Mucosa of rectum (tissue), 2 donors: Measurements from ENCODE around the gene ENDOD1.

Experiments used
- H3K27ac ChIP-seq, 2 donors: one replicate each; pipeline ENCODE4 v1.7.0; 2013; ENCODE audit warnings: inconsistent platforms in 2 of 2, low read depth in 2 of 2, low read length in 2 of 2
- H3K27me3 ChIP-seq, 2 donors: one replicate each; pipeline ENCODE4 v1.7.0; 2013; ENCODE audit warnings: low read length in 2 of 2; ENCODE audit not compliant: control insufficient read depth in 2 of 2, insufficient read depth in 2 of 2
- H3K36me3 ChIP-seq, 2 donors: one replicate each; pipeline ENCODE4 v1.7.0; 2013; ENCODE audit warnings: low read length in 2 of 2; ENCODE audit not compliant: control insufficient read depth in 2 of 2, insufficient read depth in 2 of 2
- H3K4me1 ChIP-seq, 2 donors: one replicate each; pipeline ENCODE4 v1.7.0; 2013; ENCODE audit warnings: low read length in 2 of 2, mild to moderate bottlenecking in 1 of 2; ENCODE audit not compliant: control insufficient read depth in 2 of 2, insufficient read depth in 2 of 2
- H3K4me3 ChIP-seq, 2 donors: one replicate each; pipeline ENCODE4 v1.7.0; 2013; ENCODE audit warnings: low read length in 2 of 2
- H3K9ac ChIP-seq, 2 donors: one replicate each; pipeline ENCODE4 v1.7.0; 2013; ENCODE audit warnings: low read length in 2 of 2, low read depth in 1 of 2, mild to moderate bottlenecking in 1 of 2
- H3K9me3 ChIP-seq, 2 donors: one replicate each; pipeline ENCODE4 v1.7.0; 2013; ENCODE audit warnings: low read length in 2 of 2; ENCODE audit not compliant: control insufficient read depth in 2 of 2
- donor health status: healthy.
- donor health status: Normal muscosa, but diverticular disease.

Gene ENDOD1

GRCh38 chr11:95088946-95089619 is 563 bp upstream of the ENDOD1 start:
- H3K36me3 ChIP-seq, result peaks cover 0 to under 1% of the 10 kb centered on the region in 2 donors
- H3K4me1 ChIP-seq, result peaks cover 29 to 36% of the 10 kb centered on the region in 2 donors
- peak overlapping the region; percentile 78 to 82 for H3K4me3 ChIP-seq
- H3K27me3 ChIP-seq, result no peaks in the 10 kb centered on the region
- no peaks in the 10 kb centered on the region for H3K9me3 ChIP-seq
- peak overlapping the region; percentile 42 to 94 for H3K9ac ChIP-seq
- H3K27ac ChIP-seq, result peak overlapping the region; percentile 94 to 96

- peaks cover 0 to 4% of the 10 kb centered on the region in 2 donors for H3K36me3 ChIP-seq
- peak overlapping the region; percentile 77 to 96 for H3K27ac ChIP-seq
- H3K9me3 ChIP-seq, result no peaks in the 10 kb centered on the region
- peak overlapping the region in 1 of 2 donors; percentile 78 for H3K4me3 ChIP-seq
- no peaks in the 10 kb centered on the region for H3K27me3 ChIP-seq
- peak overlapping the region in 1 of 2 donors; percentile 94 for H3K9ac ChIP-seq
- H3K4me1 ChIP-seq, result peaks cover 29 to 43% of the 10 kb centered on the region in 2 donors
Measured at GRCh38 chr11:95091663-95092180, 2.1 kb downstream of the ENDOD1 start.

GRCh38 chr11:95092549-95093324 is 3.1 kb downstream of the ENDOD1 start:
- peak overlapping the region; percentile 13 to 53 for H3K4me3 ChIP-seq
- peaks cover 0 to 4% of the 10 kb centered on the region in 2 donors for H3K36me3 ChIP-seq
- peak overlapping the region in 1 of 2 donors; percentile 94 for H3K9ac ChIP-seq
- H3K9me3 ChIP-seq, result no peaks in the 10 kb centered on the region
- H3K27ac ChIP-seq, result peak overlapping the region; percentile 77 to 96
- peaks cover 34 to 49% of the 10 kb centered on the region in 2 donors for H3K4me1 ChIP-seq
- no peaks in the 10 kb centered on the region for H3K27me3 ChIP-seq

GRCh38 chr11:95093548-95093947 is 3.9 kb downstream of the ENDOD1 start:
- Histone ChIP-seq H3K9ac (peak overlapping the region in 1 of 2 donors; percentile 39), H3K4me1 (peaks cover 37 to 57% of the 10 kb centered on the region in 2 donors), H3K27me3 (no peaks in the 10 kb centered on the region), H3K4me3 (peak overlapping the region in 1 of 2 donors; percentile 17), H3K9me3 (no peaks in the 10 kb centered on the region), H3K36me3 (peaks cover 0 to 4% of the 10 kb centered on the region in 2 donors), H3K27ac (peak overlapping the region; percentile 77 to 96)

GRCh38 chr11:95095858-95096587 is 6.4 kb downstream of the ENDOD1 start:
- Histone ChIP-seq H3K27ac (no peak overlapping the region), H3K4me1 (peaks cover 39 to 65% of the 10 kb centered on the region in 2 donors), H3K36me3 (peaks cover 0 to 4% of the 10 kb centered on the region in 2 donors), H3K4me3 (no peak overlapping the region), H3K27me3 (no peaks in the 10 kb centered on the region), H3K9me3 (no peaks in the 10 kb centered on the region), H3K9ac (no peak overlapping the region)

- Histone ChIP-seq H3K4me1 (peaks cover 34 to 55% of the 10 kb centered on the region in 2 donors), H3K9ac (no peak overlapping the region), H3K36me3 (peaks cover 0 to 4% of the 10 kb centered on the region in 2 donors), H3K27ac (no peak overlapping the region), H3K4me3 (no peak overlapping the region), H3K9me3 (no peaks in the 10 kb centered on the region), H3K27me3 (no peaks in the 10 kb centered on the region)
Measured at GRCh38 chr11:95097209-95097608, 7.6 kb downstream of the ENDOD1 start.

- peaks cover 24 to 41% of the 10 kb centered on the region in 2 donors for H3K4me1 ChIP-seq
- peak overlapping the region in 1 of 2 donors; percentile 11 for H3K9ac ChIP-seq
- H3K27me3 ChIP-seq, result no peaks in the 10 kb centered on the region
- H3K27ac ChIP-seq, result peak overlapping the region; percentile 69 to 78
- H3K9me3 ChIP-seq, result no peaks in the 10 kb centered on the region
- H3K4me3 ChIP-seq, result peak overlapping the region in 1 of 2 donors; percentile 29
- H3K36me3 ChIP-seq, result peaks cover 0 to 4% of the 10 kb centered on the region in 2 donors
Measured at GRCh38 chr11:95098826-95099225, 9.2 kb downstream of the ENDOD1 start.

- Histone ChIP-seq H3K9me3 (no peaks in the 10 kb centered on the region), H3K27ac (peak overlapping the region in 1 of 2 donors; percentile 69), H3K4me1 (peaks cover 24 to 34% of the 10 kb centered on the region in 2 donors), H3K27me3 (no peaks in the 10 kb centered on the region), H3K4me3 (no peak overlapping the region), H3K36me3 (no peaks in the 10 kb centered on the region), H3K9ac (no peak overlapping the region)
Measured at GRCh38 chr11:95100191-95100648, 10.6 kb downstream of the ENDOD1 start.

GRCh38 chr11:95100856-95101507 is 11.3 kb downstream of the ENDOD1 start:
- Histone ChIP-seq H3K9ac (no peak overlapping the region), H3K27me3 (no peaks in the 10 kb centered on the region), H3K36me3 (no peaks in the 10 kb centered on the region), H3K4me1 (peaks cover 24 to 34% of the 10 kb centered on the region in 2 donors), H3K9me3 (no peaks in the 10 kb centered on the region), H3K27ac (no peak overlapping the region), H3K4me3 (no peak overlapping the region)
